ENCODE data around the gene SMIM24.

The SMIM24 gene

GRCh38 chr19:3426433-3426832 is 53.9 kb downstream of the SMIM24 start:
- no peak for DNase-seq

Measured in activated T-cell treated with anti-CD3 and anti-CD28 coated beads, Interleukin-2, amount 50 U/mL, for 48 hours (primary cell).